DND-41 (cell line): ENCODE results near the gene PHF1.

Experiments
- EZH2 ChIP-seq: IDR thresholded peaks from 3 replicates; pipeline ENCODE4 v1.6.1; 2012; ENCODE audit warnings: borderline replicate concordance, low read depth, mild to moderate bottlenecking, moderate library complexity, low read length, inconsistent platforms; ENCODE audit not compliant: severe bottlenecking
- TF ChIP-seq, protein P1 (sequence below): IDR thresholded peaks from 2 replicates; pipeline ENCODE4 v1.5.1; 2012; ENCODE audit warnings: borderline replicate concordance, low read length, moderate library complexity, mild to moderate bottlenecking; ENCODE audit not compliant: poor library complexity, severe bottlenecking; ENCODE audit errors: extremely low read depth

DNA sequence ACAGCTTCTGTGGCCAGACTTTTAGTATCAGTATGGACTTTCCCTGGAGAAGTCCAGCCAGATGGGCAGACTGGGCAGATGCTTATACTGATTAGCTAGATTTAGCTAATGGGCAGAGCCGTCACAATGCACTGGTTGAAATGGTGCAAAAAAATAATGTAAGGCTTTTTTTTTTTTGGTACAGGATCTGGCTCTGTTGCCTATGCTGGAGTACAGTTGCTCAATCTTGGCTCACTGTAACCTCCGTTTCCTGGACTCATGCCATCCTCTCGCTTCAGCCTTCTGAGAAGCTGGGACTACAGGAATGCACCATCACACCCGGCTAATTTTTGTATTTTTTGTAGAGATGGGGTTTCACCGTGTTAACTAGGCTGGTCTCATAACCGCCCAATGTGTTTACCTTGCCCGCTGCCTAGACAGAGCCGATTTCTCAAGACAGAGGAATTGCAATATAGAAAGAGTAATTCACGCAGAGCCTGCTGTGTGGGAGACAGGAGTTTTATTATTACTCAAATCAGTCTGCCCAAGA is 35.6 kb upstream of the PHF1 start:
- TF ChIP-seq, protein P1, sequence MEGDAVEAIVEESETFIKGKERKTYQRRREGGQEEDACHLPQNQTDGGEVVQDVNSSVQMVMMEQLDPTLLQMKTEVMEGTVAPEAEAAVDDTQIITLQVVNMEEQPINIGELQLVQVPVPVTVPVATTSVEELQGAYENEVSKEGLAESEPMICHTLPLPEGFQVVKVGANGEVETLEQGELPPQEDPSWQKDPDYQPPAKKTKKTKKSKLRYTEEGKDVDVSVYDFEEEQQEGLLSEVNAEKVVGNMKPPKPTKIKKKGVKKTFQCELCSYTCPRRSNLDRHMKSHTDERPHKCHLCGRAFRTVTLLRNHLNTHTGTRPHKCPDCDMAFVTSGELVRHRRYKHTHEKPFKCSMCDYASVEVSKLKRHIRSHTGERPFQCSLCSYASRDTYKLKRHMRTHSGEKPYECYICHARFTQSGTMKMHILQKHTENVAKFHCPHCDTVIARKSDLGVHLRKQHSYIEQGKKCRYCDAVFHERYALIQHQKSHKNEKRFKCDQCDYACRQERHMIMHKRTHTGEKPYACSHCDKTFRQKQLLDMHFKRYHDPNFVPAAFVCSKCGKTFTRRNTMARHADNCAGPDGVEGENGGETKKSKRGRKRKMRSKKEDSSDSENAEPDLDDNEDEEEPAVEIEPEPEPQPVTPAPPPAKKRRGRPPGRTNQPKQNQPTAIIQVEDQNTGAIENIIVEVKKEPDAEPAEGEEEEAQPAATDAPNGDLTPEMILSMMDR = no peak
- TF ChIP-seq EZH2 = no peak
